NB4 (cell line): ENCODE results near the gene SMYD2.

Experiments
- CTCF ChIP-seq: IDR thresholded peaks from one replicate; pipeline ENCODE4 v1.5.1; 2012; ENCODE audit warnings: low read depth, low read length
- MAX ChIP-seq: IDR thresholded peaks from 2 replicates; pipeline ENCODE4 v1.6.1; 2011; ENCODE audit warnings: low read depth, low read length
- MYC ChIP-seq: IDR thresholded peaks from 2 replicates; pipeline ENCODE4 v1.6.1; 2011; ENCODE audit warnings: low read depth, low read length

- TF ChIP-seq MYC (no peak), MAX (no peak), CTCF (no peak)
Measured at GRCh38 chr1:214317734-214318133, 36.8 kb downstream of the SMYD2 start.
